Right atrium auricular region (tissue), 2 donors: Measurements from ENCODE around the gene CACNA1A. TPM values are rescaled to one million over a fixed set of nuclear protein-coding genes. Genes with fewer than 3 reads are reported as not detected.

Experiments used
- DNase-seq: peaks from one replicate; pipeline ENCODE4 v3.0.0-alpha.2; 2019; ENCODE audit warnings: low spot score
- H3K27ac ChIP-seq, 2 donors: fragments of 200-600 bp; sonication (generic); 1 replicate in 1 of 2; 2 replicates in 1 of 2; pipeline ENCODE4 v1.5.1; 2016 to 2019
- H3K27me3 ChIP-seq, 2 donors: fragments of 200-600 bp; sonication (generic); one replicate each; pipeline versions ENCODE4 v1.5.1 to v1.6.0; 2017 to 2019
- H3K36me3 ChIP-seq: fragments of 200-600 bp; sonication (generic); one replicate; pipeline ENCODE4 v1.5.1; 2016
- H3K4me1 ChIP-seq, 2 donors: fragments of 200-600 bp; sonication (generic); one replicate each; pipeline versions ENCODE4 v1.5.1 to v1.6.0; 2017 to 2019
- H3K4me3 ChIP-seq, 2 donors: fragments of 200-600 bp; sonication (generic); 1 replicate in 1 of 2; 2 replicates in 1 of 2; pipeline ENCODE4 v1.5.1; 2017 to 2019; ENCODE audit warnings: mild to moderate bottlenecking in 1 of 2, moderate library complexity in 1 of 2
- H3K9me3 ChIP-seq, 2 donors: fragments of 200-600 bp; sonication (generic); one replicate each; pipeline ENCODE4 v1.5.1; 2019
- CTCF ChIP-seq, 2 donors: fragments of 200-600 bp; sonication (generic); IDR thresholded peaks; one replicate each; pipeline ENCODE4 v1.5.1; 2019; ENCODE audit warnings: antibody characterized with exemption in 2 of 2
- total RNA-seq, 2 donors: library from RNA; depleted of rRNA; stranded (reverse); fragments of >200 nt; gene quantifications; one replicate each; pipeline ENCODE4 v1.1.0, GENCODE V29; 2016

CACNA1A gene
- total RNA-seq, 2 donors from 2014 or later: 0.28 to 0.48 TPM

- no peak for DNase-seq
- Histone ChIP-seq H3K4me3 (no peak overlapping the region), H3K27ac (no peak overlapping the region)
Measured at GRCh38 chr19:13330285-13330684, 176.0 kb downstream of the CACNA1A start.

GRCh38 chr19:13329766-13330165, 176.5 kb downstream of the CACNA1A start:
- peaks cover 0 to 11% of the 10 kb centered on the region in 2 donors for H3K9me3 ChIP-seq
- H3K4me1 ChIP-seq: no peaks in the 10 kb centered on the region
- no peaks in the 10 kb centered on the region for H3K36me3 ChIP-seq
- H3K4me3 ChIP-seq: no peak overlapping the region
- DNase-seq: no peak
- TF ChIP-seq CTCF (IDR thresholded peaks at IDR 0.05): no peak
- H3K27ac ChIP-seq: no peak overlapping the region
- H3K27me3 ChIP-seq: no peaks in the 10 kb centered on the region

More at GRCh38 chr19:13330285-13330684, 176.0 kb downstream of the CACNA1A start:
- Histone ChIP-seq H3K36me3 (no peaks in the 10 kb centered on the region), H3K4me1 (no peaks in the 10 kb centered on the region), H3K9me3 (peaks cover 0 to 11% of the 10 kb centered on the region in 2 donors), H3K27me3 (no peaks in the 10 kb centered on the region)
- TF ChIP-seq CTCF (IDR thresholded peaks at IDR 0.05): no peak

GRCh38 chr19:13328241-13328640, 178.0 kb downstream of the CACNA1A start:
- no peak for TF ChIP-seq CTCF (IDR thresholded peaks at IDR 0.05)
- no peak overlapping the region for H3K4me3 ChIP-seq
- no peak for DNase-seq
- H3K27me3 ChIP-seq: no peaks in the 10 kb centered on the region
- no peaks in the 10 kb centered on the region for H3K36me3 ChIP-seq
- no peaks in the 10 kb centered on the region for H3K4me1 ChIP-seq
- no peak overlapping the region for H3K27ac ChIP-seq
- H3K9me3 ChIP-seq: peaks cover 0 to 18% of the 10 kb centered on the region in 2 donors

DNA sequence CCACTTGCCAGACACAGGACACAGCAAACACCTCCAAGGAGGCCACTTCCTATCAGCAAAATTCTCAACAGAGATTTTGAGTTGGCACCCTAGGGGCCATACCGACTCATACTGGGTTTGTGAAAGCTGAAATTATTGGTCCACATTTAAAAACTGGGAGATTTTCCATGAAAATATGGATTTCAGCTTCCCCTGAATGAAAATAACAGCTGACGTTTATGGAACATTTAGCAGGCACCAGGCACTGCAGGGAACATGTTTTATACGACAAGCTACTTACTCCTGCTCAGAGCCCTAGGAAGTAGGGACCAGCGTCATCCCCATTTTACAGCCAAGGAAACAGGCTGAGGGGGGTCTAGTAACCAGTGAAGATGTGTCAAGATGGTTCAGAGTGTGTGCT, 186.8 kb downstream of the CACNA1A start:
- H3K4me1 ChIP-seq: no peaks in the 10 kb centered on the region
- H3K27me3 ChIP-seq: no peaks in the 10 kb centered on the region
- no peak for TF ChIP-seq CTCF (IDR thresholded peaks at IDR 0.05)
- no peak overlapping the region for H3K4me3 ChIP-seq
- no peaks in the 10 kb centered on the region for H3K36me3 ChIP-seq
- no peak for DNase-seq
- peaks cover 0 to 19% of the 10 kb centered on the region in 2 donors for H3K9me3 ChIP-seq
- H3K27ac ChIP-seq: no peak overlapping the region

- H3K4me3 ChIP-seq: no peak overlapping the region
- H3K27me3 ChIP-seq: no peaks in the 10 kb centered on the region
- no peaks in the 10 kb centered on the region for H3K36me3 ChIP-seq
- no peak overlapping the region for H3K27ac ChIP-seq
- no peaks in the 10 kb centered on the region for H3K4me1 ChIP-seq
- TF ChIP-seq CTCF (IDR thresholded peaks at IDR 0.05): no peak
- no peak for DNase-seq
- H3K9me3 ChIP-seq: peaks cover 0 to 11% of the 10 kb centered on the region in 2 donors
Measured at GRCh38 chr19:13318190-13318589, 188.1 kb downstream of the CACNA1A start.

DNA sequence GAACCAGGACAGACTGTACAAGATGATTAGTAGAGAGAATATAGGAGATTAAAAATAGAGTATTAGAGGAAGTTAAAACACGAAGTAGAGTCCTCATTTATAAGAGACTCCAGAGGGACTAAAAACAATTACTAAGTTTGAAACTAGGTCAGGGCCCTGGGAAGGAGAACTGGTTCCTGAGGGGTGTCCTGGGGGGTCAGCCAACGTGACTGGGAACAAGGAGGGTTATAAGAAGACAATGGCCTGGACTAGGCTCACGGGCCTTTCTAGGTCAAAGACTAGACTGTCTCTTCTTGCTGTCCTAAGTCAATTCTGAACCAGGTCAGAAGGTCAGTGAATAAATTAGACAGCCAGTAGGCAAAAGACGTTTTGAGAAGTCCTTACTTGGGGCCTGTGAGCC, 190.8 kb downstream of the CACNA1A start:
- H3K27me3 ChIP-seq: no peaks in the 10 kb centered on the region
- H3K36me3 ChIP-seq: no peaks in the 10 kb centered on the region
- no peaks in the 10 kb centered on the region for H3K4me1 ChIP-seq
- H3K9me3 ChIP-seq: no peaks in the 10 kb centered on the region
- DNase-seq: no peak
- TF ChIP-seq CTCF (IDR thresholded peaks at IDR 0.05): no peak
- H3K4me3 ChIP-seq: no peak overlapping the region
- no peak overlapping the region for H3K27ac ChIP-seq
